A673 (cell line): ENCODE results near the gene FBN3. TPM values are rescaled to one million over a fixed set of nuclear protein-coding genes. Genes with fewer than 3 reads are reported as not detected.

Source experiments
- BruUV-seq: library from RNA; stranded (reverse); fragments of 400-500 nt; replicated peaks from 2 replicates; lab custom pipeline; 2021; lab: Mats Ljungman, UMichigan
- CTCF ChIA-PET: fragments of 300-600 bp; sonication (Branson Sonifier 250); formaldehyde crosslinking; loops from one replicate; lab custom pipeline; 2022; ENCODE audit warnings: antibody characterized with exemption; lab: Charles Lee
- POLR2A ChIA-PET: fragments of 300-600 bp; sonication (Branson Sonifier 250); formaldehyde crosslinking; loops from one replicate; lab custom pipeline; 2022; ENCODE audit warnings: antibody characterized with exemption; ENCODE audit not compliant: low non-redundant PET; lab: Charles Lee
- DNase-seq: peaks from one replicate; pipeline ENCODE4 v3.0.0-alpha.2; 2015; ENCODE audit warnings: low spot score
- H3K27ac ChIP-seq: fragments of 200-600 bp; sonication (generic); 2 replicates; pipeline ENCODE4 v1.5.1; 2016; ENCODE audit warnings: mixed run types, low read depth, mild to moderate bottlenecking, mixed read lengths, antibody characterized with exemption, low read length; ENCODE audit not compliant: poor library complexity, severe bottlenecking
- H3K27me3 ChIP-seq: fragments of 200-600 bp; sonication (generic); replicated peaks from 2 replicates; pipeline ENCODE4 v1.6.1; 2017; ENCODE audit warnings: mixed run types, low read depth, mild to moderate bottlenecking, mixed read lengths, antibody characterized with exemption, low read length; ENCODE audit not compliant: insufficient read depth, poor library complexity
- H3K36me3 ChIP-seq: fragments of 200-600 bp; sonication (generic); 2 replicates; pipeline ENCODE4 v1.6.1; 2016; ENCODE audit warnings: mixed run types, mild to moderate bottlenecking, mixed read lengths, antibody characterized with exemption, low read length; ENCODE audit not compliant: insufficient read depth, poor library complexity, severe bottlenecking
- H3K4me1 ChIP-seq: fragments of 200-600 bp; sonication (generic); 2 replicates; pipeline ENCODE4 v1.6.1; 2017; ENCODE audit warnings: mixed run types, mild to moderate bottlenecking, mixed read lengths, antibody characterized with exemption, low read length; ENCODE audit not compliant: insufficient read depth, poor library complexity, severe bottlenecking
- H3K4me3 ChIP-seq: fragments of 200-600 bp; sonication (generic); 2 replicates; pipeline ENCODE4 v1.5.1; 2016; ENCODE audit warnings: low read depth, mixed run types, mild to moderate bottlenecking, mixed read lengths, low read length; ENCODE audit not compliant: poor library complexity, severe bottlenecking
- H3K9me3 ChIP-seq: fragments of 200-600 bp; sonication (generic); 2 replicates; pipeline ENCODE4 v1.6.1; 2016; ENCODE audit warnings: mixed run types, low read depth, mild to moderate bottlenecking, mixed read lengths, antibody characterized with exemption, low read length; ENCODE audit not compliant: poor library complexity, severe bottlenecking
- CTCF ChIP-seq: fragments of 300-800, 200-600 bp; sonication (generic); conservative IDR thresholded peaks from 2 replicates; pipeline ENCODE4 v1.5.1; 2017; ENCODE audit warnings: low read depth, mild to moderate bottlenecking, antibody characterized with exemption, low read length, moderate library complexity, mixed read lengths
- EZH2 ChIP-seq: fragments of 200-600 bp; sonication (generic); IDR thresholded peaks from 2 replicates; pipeline ENCODE4 v1.6.1; 2017; ENCODE audit warnings: borderline replicate concordance, low read depth, mild to moderate bottlenecking, mixed read lengths, antibody characterized with exemption, low read length; ENCODE audit not compliant: poor library complexity, severe bottlenecking
- intact Hi-C: fragments of 100-400 bp; cut with micrococcal nuclease; formaldehyde crosslinking; loops from one replicate; pipeline ENCODE4 v1.10.0; 2022; ENCODE audit not compliant: unreplicated experiment
- total RNA-seq: library from RNA; stranded (reverse); gene quantifications from 2 replicates; pipeline ENCODE4 v1.2.3, GENCODE V29; 2021

The FBN3 gene
- total RNA-seq, 1 experiment from 2014 or later: 0.06 TPM

- DNase-seq: no peak
- H3K27ac ChIP-seq: no peak overlapping the region
- no peak overlapping the region for H3K4me3 ChIP-seq
- no peak for TF ChIP-seq EZH2
- no peak for TF ChIP-seq CTCF
- no peaks in the 10 kb centered on the region for H3K4me1 ChIP-seq
- ChIA-PET CTCF (no interaction called here), POLR2A (no interaction called here)
- H3K36me3 ChIP-seq: no peaks in the 10 kb centered on the region
- intact Hi-C loops: no loop called here
- H3K9me3 ChIP-seq: no peaks in the 10 kb centered on the region
- no peaks in the 10 kb centered on the region for H3K27me3 ChIP-seq
- BruUV-seq: no TSS peak
These were observed 68.6 kb downstream of the FBN3 start for GRCh38 chr19:8080832-8081231.

- Histone ChIP-seq H3K9me3 (no peaks in the 10 kb centered on the region), H3K36me3 (no peaks in the 10 kb centered on the region), H3K4me1 (no peaks in the 10 kb centered on the region), H3K27ac (no peak overlapping the region), H3K27me3 (no peaks in the 10 kb centered on the region), H3K4me3 (no peak overlapping the region)
- CTCF ChIA-PET: no interaction called here
- POLR2A ChIA-PET: no interaction called here
- BruUV-seq: no TSS peak
- no peak for DNase-seq
- intact Hi-C loops: no loop called here
- TF ChIP-seq CTCF (no peak), EZH2 (no peak)
These were observed 69.4 kb downstream of the FBN3 start for GRCh38 chr19:8079988-8080387.

- CTCF ChIA-PET: no interaction called here
These were observed 74.0 kb downstream of the FBN3 start for GRCh38 chr19:8075158-8076074.

More at GRCh38 chr19:8075158-8076074, 74.0 kb downstream of the FBN3 start:
- Histone ChIP-seq H3K36me3 (no peaks in the 10 kb centered on the region), H3K9me3 (no peaks in the 10 kb centered on the region), H3K4me3 (no peak overlapping the region), H3K27me3 (no peaks in the 10 kb centered on the region), H3K27ac (no peak overlapping the region), H3K4me1 (no peaks in the 10 kb centered on the region)
- no TSS peak for BruUV-seq
- POLR2A ChIA-PET: interaction anchor here (0.7 kb wide), 1 partner anchor 11 kb away, joined by 3 read pairs; no protein-coding TSS in a partner anchor
- no peak for DNase-seq
- intact Hi-C loops: no loop called here
- TF ChIP-seq CTCF: no peak
- TF ChIP-seq EZH2: no peak
